ENCODE results near the gene PRSS33. TPM values are rescaled to one million over a fixed set of nuclear protein-coding genes. Genes with fewer than 3 reads are reported as not detected.

Gene PRSS33
- total RNA-seq, 2 experiments from 2014 or later = not detected

DNA sequence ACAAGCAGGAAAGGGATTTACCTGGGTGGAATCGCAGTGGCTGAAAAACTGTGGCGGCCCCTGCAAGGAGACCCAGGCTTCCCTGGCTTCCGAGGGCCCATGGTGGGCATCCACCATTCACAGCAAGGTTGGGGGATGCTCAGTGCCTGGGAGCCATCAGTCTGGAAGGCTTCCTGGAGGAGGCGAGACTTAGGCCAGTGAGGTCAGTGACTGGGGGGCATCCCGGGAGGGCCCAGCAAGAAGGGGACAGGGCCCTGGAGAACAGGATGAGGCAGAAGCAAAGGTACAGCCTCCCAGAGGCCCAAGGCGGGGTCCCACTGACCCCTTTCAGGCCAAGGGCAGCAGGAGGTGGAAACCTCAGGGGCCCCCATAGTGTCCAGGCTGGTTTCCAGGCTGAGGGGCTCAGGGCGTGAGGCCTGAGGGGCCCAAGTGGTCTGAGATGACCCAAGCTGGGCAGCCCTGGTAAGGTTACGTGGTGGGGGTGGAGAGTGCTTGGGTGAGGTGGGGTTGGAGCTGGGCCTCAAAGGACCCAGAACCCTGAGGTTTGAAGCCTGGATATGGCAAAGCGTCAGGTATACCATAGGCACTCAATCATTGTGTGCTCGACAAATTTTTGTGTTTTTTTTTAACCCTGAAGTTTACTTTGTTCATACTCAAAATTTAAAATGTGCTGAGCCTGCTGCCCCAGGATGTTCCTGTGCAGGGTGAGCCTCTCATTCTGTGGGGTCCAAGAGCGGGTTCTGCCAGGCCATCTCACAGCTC, 50.7 kb downstream of the PRSS33 start:
- POLR2A ChIA-PET = no interaction called here
- intact Hi-C loops (cut with micrococcal nuclease) = no loop called here
- H3K4me3 Mint-ChIP-seq = no peak overlapping the region
- H3K9me3 Mint-ChIP-seq = no peaks in the 10 kb centered on the region
- no peak for DNase-seq
- no peaks in the 10 kb centered on the region for H3K36me3 Mint-ChIP-seq
- H3K27ac Mint-ChIP-seq = no peak overlapping the region
- CTCF ChIA-PET = no interaction called here
- peaks cover 1% of the 10 kb centered on the region for H3K27me3 Mint-ChIP-seq
- no peaks in the 10 kb centered on the region for H3K4me1 Mint-ChIP-seq (ENCODE audit: low read depth)

DNA sequence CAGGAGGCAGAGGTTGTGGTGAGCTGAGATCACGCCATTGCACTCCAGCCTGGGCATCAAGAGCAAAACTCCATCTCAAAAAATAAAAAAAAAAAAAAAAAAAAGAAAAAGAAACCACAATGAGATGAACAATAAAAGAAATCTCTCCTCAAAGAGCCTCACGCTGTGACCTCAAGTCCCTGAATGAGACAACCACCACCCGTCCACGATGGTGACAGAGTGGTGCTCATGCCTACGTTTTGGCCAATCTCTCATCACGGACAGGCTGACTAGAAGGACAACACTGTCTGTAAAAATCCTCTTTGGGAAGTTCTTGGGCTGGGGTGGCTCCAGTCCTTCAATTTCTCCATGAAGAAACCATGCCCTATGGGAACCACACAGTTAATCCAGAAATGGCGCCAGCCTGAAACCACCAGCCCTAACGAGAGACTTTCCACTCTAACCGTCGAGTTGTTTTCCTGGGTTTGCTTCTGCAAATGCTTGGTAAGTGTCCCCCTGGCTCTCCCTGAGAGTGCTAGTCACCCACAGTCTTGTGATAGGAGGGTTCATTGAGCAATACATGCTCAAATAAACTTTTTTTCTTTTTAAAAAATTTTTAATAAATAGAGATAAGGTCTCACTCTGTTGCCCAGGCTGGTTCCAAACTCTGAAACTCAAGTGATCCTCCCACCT, 52.4 kb downstream of the PRSS33 start:
- ChIA-PET CTCF (no interaction called here), POLR2A (no interaction called here)
- no peak for DNase-seq
- Mint-ChIP-seq H3K4me3 (no peak overlapping the region), H3K4me1 (ENCODE audit: low read depth) (no peaks in the 10 kb centered on the region), H3K9me3 (no peaks in the 10 kb centered on the region), H3K36me3 (no peaks in the 10 kb centered on the region), H3K27me3 (peaks cover 1% of the 10 kb centered on the region), H3K27ac (no peak overlapping the region)
- intact Hi-C loops (cut with micrococcal nuclease) = no loop called here

Other genes with a start within 250 kb of the PRSS33 start
- 10 to 100 TPM; 42.5 to 42.9 TPM for gene PDPK1, start 249.5 kb downstream of the PRSS33 start, total RNA-seq
- gene KCTD5, start 105.0 kb downstream of the PRSS33 start, total RNA-seq = 10 to 100 TPM; 61.8 to 62.7 TPM
- gene PRSS27, start 67.3 kb downstream of the PRSS33 start, total RNA-seq = 1 to 10 TPM; 1.6 to 2.4 TPM
- gene SRRM2, start 34.9 kb downstream of the PRSS33 start, total RNA-seq = 100 to 1,000 TPM; 483 to 526 TPM
- gene ELOB, start 10.3 kb downstream of the PRSS33 start, total RNA-seq = 100 to 1,000 TPM; 165 to 175 TPM
- gene PRSS41, start 10.9 kb upstream of the PRSS33 start, total RNA-seq = not detected
- gene PRSS21, start 29.7 kb upstream of the PRSS33 start, total RNA-seq = 1 to 10 TPM; 4.7 to 6.2 TPM
- 1 to 10 TPM; 2.6 to 3.0 TPM for gene ZG16B, start 42.7 kb upstream of the PRSS33 start, total RNA-seq
- under 1 TPM; 0.24 to 0.38 TPM for gene PRSS22, start 70.6 kb upstream of the PRSS33 start, total RNA-seq
- 10 to 100 TPM; 19.1 to 19.4 TPM for gene FLYWCH2, start 95.7 kb upstream of the PRSS33 start, total RNA-seq
- gene FLYWCH1, start 124.4 kb upstream of the PRSS33 start, total RNA-seq = 10 to 100 TPM; 49.2 to 52.2 TPM
- gene KREMEN2, start 176.7 kb upstream of the PRSS33 start, total RNA-seq = not detected
- gene PAQR4, start 181.8 kb upstream of the PRSS33 start, total RNA-seq = 10 to 100 TPM; 37.0 to 37.9 TPM
- gene PKMYT1, start 192.9 kb upstream of the PRSS33 start, total RNA-seq = 100 to 1,000 TPM; 123 to 134 TPM
- gene CLDN9, start 225.4 kb upstream of the PRSS33 start, total RNA-seq = not detected
- gene CLDN6, start 230.6 kb upstream of the PRSS33 start, total RNA-seq = not detected
- 1 to 10 TPM; 6.5 to 8.6 TPM for gene TNFRSF12A, start 232.8 kb upstream of the PRSS33 start, total RNA-seq
- 10 to 100 TPM; 31.8 to 32.8 TPM for gene HCFC1R1, start 236.4 kb upstream of the PRSS33 start, total RNA-seq
- gene THOC6, start 236.5 kb upstream of the PRSS33 start, total RNA-seq = 10 to 100 TPM; 41.2 to 42.7 TPM
- under 1 TPM; 0.40 to 0.46 TPM for gene BICDL2, start 249.4 kb upstream of the PRSS33 start, total RNA-seq

Measured in activated CD4-positive, alpha-beta memory T cell treated with anti-CD3 and anti-CD28 coated beads for 36 hours (primary cell).